AG09309 (cell line): ENCODE data around the gene LACTB.
A peak's percentile ranks its signal among the peaks of the same experiment; 100 is the strongest.

Experiments used
- DNase-seq: peaks from one replicate; pipeline ENCODE4 v3.0.0-alpha.2; 2010; ENCODE audit warnings: low read depth
- H3K4me3 ChIP-seq: 2 replicates; pipeline ENCODE4 v1.5.1; 2011; ENCODE audit warnings: mild to moderate bottlenecking, low read depth, low read length, moderate library complexity; ENCODE audit not compliant: control insufficient read depth
- TF ChIP-seq, protein P1 (sequence below): IDR thresholded peaks from 2 replicates; pipeline ENCODE4 v1.5.1; 2011; ENCODE audit warnings: mild to moderate bottlenecking, low read depth, low read length, inconsistent platforms; ENCODE audit not compliant: insufficient read depth, control insufficient read depth; ENCODE audit errors: missing control alignments

Gene LACTB

GRCh38 chr15:63157891-63158431, 36.3 kb downstream of the LACTB start:
- DNase-seq: peak; percentile 48
- peak overlapping the region; percentile 83 for H3K4me3 ChIP-seq
- TF ChIP-seq, protein P1, sequence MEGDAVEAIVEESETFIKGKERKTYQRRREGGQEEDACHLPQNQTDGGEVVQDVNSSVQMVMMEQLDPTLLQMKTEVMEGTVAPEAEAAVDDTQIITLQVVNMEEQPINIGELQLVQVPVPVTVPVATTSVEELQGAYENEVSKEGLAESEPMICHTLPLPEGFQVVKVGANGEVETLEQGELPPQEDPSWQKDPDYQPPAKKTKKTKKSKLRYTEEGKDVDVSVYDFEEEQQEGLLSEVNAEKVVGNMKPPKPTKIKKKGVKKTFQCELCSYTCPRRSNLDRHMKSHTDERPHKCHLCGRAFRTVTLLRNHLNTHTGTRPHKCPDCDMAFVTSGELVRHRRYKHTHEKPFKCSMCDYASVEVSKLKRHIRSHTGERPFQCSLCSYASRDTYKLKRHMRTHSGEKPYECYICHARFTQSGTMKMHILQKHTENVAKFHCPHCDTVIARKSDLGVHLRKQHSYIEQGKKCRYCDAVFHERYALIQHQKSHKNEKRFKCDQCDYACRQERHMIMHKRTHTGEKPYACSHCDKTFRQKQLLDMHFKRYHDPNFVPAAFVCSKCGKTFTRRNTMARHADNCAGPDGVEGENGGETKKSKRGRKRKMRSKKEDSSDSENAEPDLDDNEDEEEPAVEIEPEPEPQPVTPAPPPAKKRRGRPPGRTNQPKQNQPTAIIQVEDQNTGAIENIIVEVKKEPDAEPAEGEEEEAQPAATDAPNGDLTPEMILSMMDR: peak; percentile 31

DNA sequence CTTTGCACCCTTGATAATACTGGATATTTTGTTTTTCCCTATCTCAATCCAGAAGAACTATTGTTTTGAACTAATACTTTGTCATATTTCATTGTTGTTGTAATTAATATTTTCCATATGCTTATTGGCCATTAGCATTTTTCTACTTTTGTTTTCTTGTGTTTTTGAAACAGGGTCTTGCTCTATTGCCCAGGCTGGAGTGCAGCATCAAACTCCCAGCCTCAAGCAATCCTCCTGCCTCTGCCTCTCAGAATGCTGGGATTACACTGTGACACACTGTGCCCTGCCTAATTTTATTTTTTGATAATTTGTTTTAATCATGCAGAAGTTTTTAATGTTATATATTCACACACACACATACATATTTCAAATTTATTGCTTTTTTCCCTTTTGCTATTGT, 39.0 kb downstream of the LACTB start:
- TF ChIP-seq, protein P1: no peak
- no peak overlapping the region for H3K4me3 ChIP-seq
- no peak for DNase-seq

GRCh38 chr15:63163217-63163616, 41.6 kb downstream of the LACTB start:
- TF ChIP-seq, protein P1: no peak
- DNase-seq: no peak
- H3K4me3 ChIP-seq: no peak overlapping the region

GRCh38 chr15:63165166-63165859, 43.7 kb downstream of the LACTB start:
- TF ChIP-seq, protein P1: no peak
- no peak for DNase-seq
- no peak overlapping the region for H3K4me3 ChIP-seq

GRCh38 chr15:63166219-63166618, 44.6 kb downstream of the LACTB start:
- DNase-seq: no peak
- no peak overlapping the region for H3K4me3 ChIP-seq
- TF ChIP-seq, protein P1: no peak

GRCh38 chr15:63169788-63170187, 48.1 kb downstream of the LACTB start:
- TF ChIP-seq, protein P1: no peak
- H3K4me3 ChIP-seq: no peak overlapping the region
- no peak for DNase-seq
